Endothelial cell of umbilical vein (primary cell): ENCODE measurements around the gene IGSF3. TPM values are rescaled to one million over a fixed set of nuclear protein-coding genes. Genes with fewer than 3 reads are reported as not detected.

Experiments used
- BruUV-seq: library from RNA; stranded (reverse); fragments of 400-500 nt; replicated peaks from 2 replicates; lab custom pipeline; 2021; lab: Mats Ljungman, UMichigan
- CTCF ChIA-PET: fragments of 300-600, 350-600 bp; sonication (Branson Sonifier 250); formaldehyde crosslinking; loops from one replicate; lab custom pipeline; 2021; ENCODE audit warnings: antibody characterized with exemption, inconsistent platforms; lab: Charles Lee
- POLR2A ChIA-PET: fragments of 300-600, 350-600 bp; sonication (Branson Sonifier 250); formaldehyde crosslinking; loops from one replicate; lab custom pipeline; 2021; ENCODE audit warnings: antibody characterized with exemption, inconsistent platforms; lab: Charles Lee
- DNase-seq: peaks from one replicate; pipeline ENCODE4 v3.0.0-alpha.2; 2011; ENCODE audit warnings: low read depth, low spot score
- FAIRE-seq: peaks from 2 replicates; lab custom pipeline; 2011; peaks lifted over from hg19 to GRCh38; lab: Jason Lieb, UNC
- H2AFZ ChIP-seq: 2 replicates; pipeline ENCODE4 v1.6.0; 2012; ENCODE audit warnings: low read depth, low read length, control low read depth, inconsistent platforms
- H3K27ac ChIP-seq: 2 replicates; pipeline ENCODE4 v1.5.1; 2011; ENCODE audit warnings: low read depth, mild to moderate bottlenecking, control low read depth, low read length, moderate library complexity; ENCODE audit not compliant: insufficient read depth
- H3K27me3 ChIP-seq, 2 experiments: 2 replicates each; pipeline versions ENCODE4 v1.6.0 to v1.6.1; 2011; ENCODE audit warnings: low read length in 2 of 2, mixed read lengths in 1 of 2; ENCODE audit not compliant: control insufficient read depth in 2 of 2, insufficient read depth in 2 of 2
- H3K36me3 ChIP-seq, 2 experiments: 2 replicates in 1 of 2; 3 replicates in 1 of 2; pipeline ENCODE4 v1.5.1; 2011; ENCODE audit warnings: low read length in 2 of 2, mild to moderate bottlenecking in 1 of 2, moderate library complexity in 1 of 2; ENCODE audit not compliant: control insufficient read depth in 2 of 2, insufficient read depth in 2 of 2; ENCODE audit errors: extremely low read depth in 1 of 2
- H3K4me1 ChIP-seq: 3 replicates; pipeline ENCODE4 v1.5.1; 2011; ENCODE audit warnings: mild to moderate bottlenecking, low read length; ENCODE audit not compliant: control insufficient read depth, insufficient read depth; ENCODE audit errors: extremely low read depth
- H3K4me2 ChIP-seq: 2 replicates; pipeline ENCODE4 v1.6.1; 2011; ENCODE audit warnings: low read length, control low read depth, mixed read lengths; ENCODE audit not compliant: insufficient read depth
- H3K4me3 ChIP-seq, 3 experiments: fragments of 200-600 bp in 1 of 3; sonication (generic), shearing (Covaris generic) in 1 of 3; replicated peaks in 1 of 3; 2 replicates each; pipeline ENCODE4 v1.5.1; 2011 to 2016; ENCODE audit warnings: control low read depth in 3 of 3, low read length in 3 of 3, mild to moderate bottlenecking in 2 of 3, inconsistent platforms in 1 of 3, low read depth in 1 of 3, moderate library complexity in 1 of 3; ENCODE audit not compliant: insufficient read depth in 1 of 3
- H3K79me2 ChIP-seq: 2 replicates; pipeline ENCODE4 v1.6.0; 2012; ENCODE audit warnings: low read length, inconsistent platforms; ENCODE audit not compliant: control insufficient read depth, insufficient read depth
- H3K9ac ChIP-seq: replicated peaks from 2 replicates; pipeline ENCODE3; 2011; ENCODE audit warnings: low read length, control low read depth; ENCODE audit not compliant: insufficient read depth; ENCODE audit errors: extremely low read depth
- H3K9me1 ChIP-seq: replicated peaks from 3 replicates; pipeline ENCODE4 v1.6.0; 2011; ENCODE audit warnings: mild to moderate bottlenecking, low read length; ENCODE audit not compliant: control insufficient read depth, insufficient read depth; ENCODE audit errors: extremely low read depth
- H3K9me3 ChIP-seq: replicated peaks from 2 replicates; pipeline ENCODE4 v1.5.1; 2012; ENCODE audit warnings: low read length, inconsistent platforms; ENCODE audit not compliant: control insufficient read depth, insufficient read depth
- H4K20me1 ChIP-seq: replicated peaks from 2 replicates; pipeline ENCODE3; 2011; ENCODE audit warnings: mild to moderate bottlenecking, low read length; ENCODE audit not compliant: control insufficient read depth, insufficient read depth; ENCODE audit errors: extremely low read depth
- EZH2 ChIP-seq: IDR thresholded peaks from 2 replicates; pipeline ENCODE4 v1.6.1; 2012; ENCODE audit warnings: borderline replicate concordance, low read depth, mild to moderate bottlenecking, moderate library complexity, low read length, inconsistent platforms; ENCODE audit not compliant: severe bottlenecking
- FOS ChIP-seq: IDR thresholded peaks from 2 replicates; pipeline ENCODE4 v1.6.1; 2011; ENCODE audit warnings: mild to moderate bottlenecking, low read length, moderate library complexity, borderline replicate concordance; ENCODE audit not compliant: insufficient read depth
- GATA2 ChIP-seq: IDR thresholded peaks from 2 replicates; pipeline ENCODE4 v1.7.0; 2011; ENCODE audit warnings: low read depth, mild to moderate bottlenecking, moderate library complexity, mixed read lengths, low read length; ENCODE audit not compliant: insufficient read length, insufficient read depth
- JUN ChIP-seq: IDR thresholded peaks from 2 replicates; pipeline ENCODE4 v1.6.1; 2011; ENCODE audit warnings: borderline replicate concordance, low read depth; ENCODE audit not compliant: insufficient read length, insufficient read depth
- MYC ChIP-seq: IDR thresholded peaks from one replicate; pipeline ENCODE4 v1.6.1; 2011; ENCODE audit warnings: mild to moderate bottlenecking, low read depth, low read length
- POLR2A ChIP-seq: IDR thresholded peaks from 2 replicates; pipeline ENCODE4 v1.6.1; 2012; ENCODE audit warnings: low read depth, mild to moderate bottlenecking, control low read depth, low read length
- POLR2AphosphoS5 ChIP-seq: IDR thresholded peaks from 2 replicates; pipeline ENCODE4 v1.6.1; 2012; ENCODE audit warnings: low read depth, mild to moderate bottlenecking, control low read depth, low read length, moderate library complexity; ENCODE audit not compliant: insufficient read depth
- dilution Hi-C: fragments of 300-500 bp; cut with MboI; formaldehyde crosslinking; loops from one replicate; pipeline ENCODE4 v1.15.0; 2019; ENCODE audit warnings: low sequenced_read_pairs; ENCODE audit not compliant: extremely low pct_ligation_motif_present
- intact Hi-C: fragments of 100-400 bp; cut with micrococcal nuclease; formaldehyde crosslinking; loops from one replicate; pipeline ENCODE4 v1.10.0; 2022
- polyA plus RNA-seq, 4 experiments: library from polyadenylated mRNA; depleted of rRNA in 3 of 4; stranded (reverse) in 3 of 4; unstranded in 1 of 4; fragments of >200 nt; gene quantifications; 2 replicates each; pipeline versions ENCODE4 v1.2.1 to v1.2.3, GENCODE V29; 2011 to 2012; ENCODE audit warnings: missing spikeins in 1 of 4
- total RNA-seq: library from RNA; stranded (reverse); gene quantifications from 2 replicates; pipeline ENCODE4 v1.2.3, GENCODE V29; 2021
- TF ChIP-seq, protein P1 (sequence below): IDR thresholded peaks from 2 replicates; pipeline ENCODE4 v1.6.1; 2011; ENCODE audit not compliant: insufficient read depth, insufficient read length
- TF ChIP-seq, protein P2 (sequence below), 2 donors: IDR thresholded peaks; 1 replicate in 1 of 2; 2 replicates in 1 of 2; pipeline ENCODE4 v1.5.1; 2011; ENCODE audit warnings: low read length in 2 of 2, mild to moderate bottlenecking in 2 of 2, moderate library complexity in 2 of 2, control low read depth in 1 of 2, inconsistent platforms in 1 of 2, low read depth in 1 of 2; ENCODE audit not compliant: insufficient read depth in 1 of 2; ENCODE audit errors: extremely low read depth in 1 of 2

IGSF3 gene
- total and polyA plus RNA-seq, 2 donors (not counting 3 experiments of a cell fraction or from before 2014, with no cell fraction given), result 0.63 to 2.2 TPM

DNA sequence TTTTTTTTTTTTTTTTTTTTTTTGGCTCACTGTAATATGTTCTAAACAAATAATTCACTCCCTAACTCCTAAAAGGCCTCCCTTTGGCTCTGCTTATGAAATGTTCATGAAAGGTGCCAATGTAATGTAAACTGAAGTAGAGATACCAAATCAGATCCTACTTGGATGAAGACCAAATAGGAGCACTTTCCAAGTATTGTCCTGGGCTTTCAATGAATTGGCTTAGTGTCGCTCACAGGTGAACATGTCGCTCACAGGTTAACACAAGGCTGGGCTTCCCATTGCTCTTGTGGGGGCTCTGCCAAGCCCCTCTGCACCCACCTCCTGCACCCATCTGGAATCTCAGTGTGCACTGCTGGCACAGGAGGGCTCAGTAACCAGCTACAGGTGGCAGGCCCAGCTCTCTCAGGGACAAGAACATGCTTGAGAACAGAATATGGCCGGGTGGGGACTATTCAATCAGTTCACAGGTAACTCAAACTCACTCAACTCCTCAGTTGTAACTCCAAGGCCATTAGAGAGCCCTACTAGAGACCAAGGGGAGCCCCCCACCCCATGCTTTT, 86.1 kb downstream of the IGSF3 start:
- Histone ChIP-seq H3K9me3 (no peaks in the 10 kb centered on the region), H3K27ac (no peak overlapping the region), H4K20me1 (no peaks in the 10 kb centered on the region), H3K79me2 (no peaks in the 10 kb centered on the region), H3K36me3 (no peaks in the 10 kb centered on the region), H3K9ac (no peak overlapping the region), H3K4me3 (no peak overlapping the region), H3K4me2 (no peak overlapping the region), H2AFZ (no peak overlapping the region), H3K4me1 (no peaks in the 10 kb centered on the region), H3K9me1 (no peaks in the 10 kb centered on the region), H3K27me3 (peaks cover 2 to 9% of the 10 kb centered on the region in 2 experiments)
- ChIA-PET POLR2A (no interaction called here), CTCF (interaction anchor here (1.9 kb wide), 1 partner anchor 14 kb away, joined by 12 read pairs; no protein-coding TSS in a partner anchor)
- intact Hi-C loops, result no loop called here
- dilution Hi-C loops, result no loop called here
- TF ChIP-seq MYC (no peak), POLR2AphosphoS5 (no peak), POLR2A (no peak), JUN (no peak), GATA2 (no peak), FOS (no peak), EZH2 (no peak)
- TF ChIP-seq, protein P1, sequence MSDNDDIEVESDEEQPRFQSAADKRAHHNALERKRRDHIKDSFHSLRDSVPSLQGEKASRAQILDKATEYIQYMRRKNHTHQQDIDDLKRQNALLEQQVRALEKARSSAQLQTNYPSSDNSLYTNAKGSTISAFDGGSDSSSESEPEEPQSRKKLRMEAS, result no peak
- TF ChIP-seq, protein P2, sequence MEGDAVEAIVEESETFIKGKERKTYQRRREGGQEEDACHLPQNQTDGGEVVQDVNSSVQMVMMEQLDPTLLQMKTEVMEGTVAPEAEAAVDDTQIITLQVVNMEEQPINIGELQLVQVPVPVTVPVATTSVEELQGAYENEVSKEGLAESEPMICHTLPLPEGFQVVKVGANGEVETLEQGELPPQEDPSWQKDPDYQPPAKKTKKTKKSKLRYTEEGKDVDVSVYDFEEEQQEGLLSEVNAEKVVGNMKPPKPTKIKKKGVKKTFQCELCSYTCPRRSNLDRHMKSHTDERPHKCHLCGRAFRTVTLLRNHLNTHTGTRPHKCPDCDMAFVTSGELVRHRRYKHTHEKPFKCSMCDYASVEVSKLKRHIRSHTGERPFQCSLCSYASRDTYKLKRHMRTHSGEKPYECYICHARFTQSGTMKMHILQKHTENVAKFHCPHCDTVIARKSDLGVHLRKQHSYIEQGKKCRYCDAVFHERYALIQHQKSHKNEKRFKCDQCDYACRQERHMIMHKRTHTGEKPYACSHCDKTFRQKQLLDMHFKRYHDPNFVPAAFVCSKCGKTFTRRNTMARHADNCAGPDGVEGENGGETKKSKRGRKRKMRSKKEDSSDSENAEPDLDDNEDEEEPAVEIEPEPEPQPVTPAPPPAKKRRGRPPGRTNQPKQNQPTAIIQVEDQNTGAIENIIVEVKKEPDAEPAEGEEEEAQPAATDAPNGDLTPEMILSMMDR (IDR thresholded peaks at IDR 0.05; ENCODE audit: extremely low read depth in 1 of 2, insufficient read depth in 1 of 2, low read depth in 1 of 2, low read length in 2 of 2), result no peak
- no TSS peak for BruUV-seq
- DNase-seq, result no peak
- no peak for FAIRE-seq
